Measurements from ENCODE around the gene BCL2L14.

BCL2L14 gene

DNA sequence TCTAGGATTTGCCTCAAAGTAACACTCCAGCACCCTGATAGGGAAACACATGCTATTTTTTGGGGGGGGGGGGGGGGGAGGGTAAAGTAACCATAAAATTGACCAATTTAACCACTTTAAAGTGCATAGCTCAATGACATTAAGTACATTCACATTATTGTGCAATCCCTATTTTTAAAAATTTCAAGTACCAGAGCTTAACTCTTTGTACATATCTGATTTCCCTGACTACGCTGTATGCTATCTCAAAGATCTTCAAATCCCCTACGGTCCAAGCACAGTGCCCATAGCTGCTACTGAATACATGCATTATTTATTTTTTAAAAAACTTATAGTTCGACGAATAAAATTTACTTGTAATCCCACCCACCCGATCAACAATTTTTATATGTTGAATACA lies 63.0 kb downstream of the BCL2L14 start:
- TF ChIP-seq, protein P1, sequence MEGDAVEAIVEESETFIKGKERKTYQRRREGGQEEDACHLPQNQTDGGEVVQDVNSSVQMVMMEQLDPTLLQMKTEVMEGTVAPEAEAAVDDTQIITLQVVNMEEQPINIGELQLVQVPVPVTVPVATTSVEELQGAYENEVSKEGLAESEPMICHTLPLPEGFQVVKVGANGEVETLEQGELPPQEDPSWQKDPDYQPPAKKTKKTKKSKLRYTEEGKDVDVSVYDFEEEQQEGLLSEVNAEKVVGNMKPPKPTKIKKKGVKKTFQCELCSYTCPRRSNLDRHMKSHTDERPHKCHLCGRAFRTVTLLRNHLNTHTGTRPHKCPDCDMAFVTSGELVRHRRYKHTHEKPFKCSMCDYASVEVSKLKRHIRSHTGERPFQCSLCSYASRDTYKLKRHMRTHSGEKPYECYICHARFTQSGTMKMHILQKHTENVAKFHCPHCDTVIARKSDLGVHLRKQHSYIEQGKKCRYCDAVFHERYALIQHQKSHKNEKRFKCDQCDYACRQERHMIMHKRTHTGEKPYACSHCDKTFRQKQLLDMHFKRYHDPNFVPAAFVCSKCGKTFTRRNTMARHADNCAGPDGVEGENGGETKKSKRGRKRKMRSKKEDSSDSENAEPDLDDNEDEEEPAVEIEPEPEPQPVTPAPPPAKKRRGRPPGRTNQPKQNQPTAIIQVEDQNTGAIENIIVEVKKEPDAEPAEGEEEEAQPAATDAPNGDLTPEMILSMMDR (IDR thresholded peaks at IDR 0.05) = no peak

- TF ChIP-seq, protein P1 (IDR thresholded peaks at IDR 0.05) = no peak
Observed at GRCh38 chr12:12138203-12139154, 67.7 kb downstream of the BCL2L14 start.

- TF ChIP-seq, protein P1 (IDR thresholded peaks at IDR 0.05) = no peak
Observed at GRCh38 chr12:12141000-12141399, 70.3 kb downstream of the BCL2L14 start.

- TF ChIP-seq, protein P1 (IDR thresholded peaks at IDR 0.05) = no peak
Observed at GRCh38 chr12:12147111-12147510, 76.4 kb downstream of the BCL2L14 start.

Data from LNCAP (cell line).